ENCODE data around the gene CABS1. TPM values are rescaled to one million over a fixed set of nuclear protein-coding genes. Genes with fewer than 3 reads are reported as not detected.

Gene CABS1
- total RNA-seq, 1 donor from 2014 or later, result not detected

- Histone ChIP-seq H3K4me3 (ENCODE audit: low read depth, low read length) (no peak overlapping the region), H3K27me3 (ENCODE audit: control insufficient read depth, insufficient read depth, low read length) (no peaks in the 10 kb centered on the region), H3K36me3 (ENCODE audit: control insufficient read depth, insufficient read depth, low read length) (no peaks in the 10 kb centered on the region)
- no peak for TF ChIP-seq CTCF (IDR thresholded peaks at IDR 0.05; ENCODE audit: insufficient read depth, low read length, severe bottlenecking)
- DNase-seq (ENCODE audit: low read depth) (no peak), FAIRE-seq (no peak)
Observed at GRCh38 chr4:70364002-70364401, 29.2 kb downstream of the CABS1 start.

- TF ChIP-seq CTCF (IDR thresholded peaks at IDR 0.05; ENCODE audit: insufficient read depth, low read length, severe bottlenecking), result no peak
- FAIRE-seq (peak; percentile 93), DNase-seq (ENCODE audit: low read depth) (peak; percentile 96)
- no peaks in the 10 kb centered on the region for H3K27me3 ChIP-seq (ENCODE audit: control insufficient read depth, insufficient read depth, low read length)
- no peak overlapping the region for H3K4me3 ChIP-seq (ENCODE audit: low read depth, low read length)
- no peaks in the 10 kb centered on the region for H3K36me3 ChIP-seq (ENCODE audit: control insufficient read depth, insufficient read depth, low read length)
Observed at GRCh38 chr4:70365479-70365878, 30.7 kb downstream of the CABS1 start.

DNA sequence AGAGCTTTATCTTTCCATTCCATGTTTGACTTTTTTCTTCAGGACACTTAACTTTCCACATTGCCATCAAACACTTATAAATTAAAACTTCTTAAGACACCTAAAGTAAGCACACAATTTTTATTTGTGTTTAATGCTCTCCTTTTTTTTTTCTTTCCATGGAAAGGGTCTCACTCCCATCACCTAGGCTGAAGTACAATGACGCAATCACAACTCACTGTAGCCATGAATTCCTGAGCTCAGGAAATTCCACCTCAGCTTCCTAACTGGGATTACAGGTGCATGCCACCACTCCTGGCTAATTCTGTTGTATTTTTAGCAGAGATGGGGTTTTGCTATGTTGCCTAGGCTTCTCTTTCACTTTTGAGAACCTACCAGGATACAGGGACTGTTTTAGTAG lies 33.0 kb downstream of the CABS1 start:
- DNase-seq (ENCODE audit: low read depth) (no peak), FAIRE-seq (no peak)
- Histone ChIP-seq H3K36me3 (ENCODE audit: control insufficient read depth, insufficient read depth, low read length) (no peaks in the 10 kb centered on the region), H3K4me3 (ENCODE audit: low read depth, low read length) (no peak overlapping the region), H3K27me3 (ENCODE audit: control insufficient read depth, insufficient read depth, low read length) (no peaks in the 10 kb centered on the region)
- TF ChIP-seq CTCF (IDR thresholded peaks at IDR 0.05; ENCODE audit: insufficient read depth, low read length, severe bottlenecking), result no peak

DNA sequence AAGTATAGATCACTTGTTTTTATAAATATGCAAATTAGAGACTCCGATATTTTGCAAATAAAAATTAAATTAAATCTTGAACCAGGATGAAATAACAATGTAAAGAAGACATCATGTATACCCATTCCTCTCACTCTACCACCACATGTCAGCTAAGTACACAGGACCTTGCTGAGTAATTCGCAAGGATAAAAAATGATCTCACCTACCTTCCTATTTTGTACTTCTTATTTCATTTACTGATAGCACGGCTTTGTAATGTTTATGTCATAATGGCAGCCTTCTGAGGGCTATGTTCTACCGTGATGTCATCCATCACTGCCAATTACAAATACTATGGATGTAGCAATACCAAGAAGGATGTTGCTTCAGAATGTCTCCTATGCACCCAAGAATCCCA lies 37.2 kb downstream of the CABS1 start:
- FAIRE-seq (no peak), DNase-seq (ENCODE audit: low read depth) (no peak)
- Histone ChIP-seq H3K4me3 (ENCODE audit: low read depth, low read length) (no peak overlapping the region), H3K27me3 (ENCODE audit: control insufficient read depth, insufficient read depth, low read length) (no peaks in the 10 kb centered on the region), H3K36me3 (ENCODE audit: control insufficient read depth, insufficient read depth, low read length) (no peaks in the 10 kb centered on the region)
- no peak for TF ChIP-seq CTCF (IDR thresholded peaks at IDR 0.05; ENCODE audit: insufficient read depth, low read length, severe bottlenecking)

DNA sequence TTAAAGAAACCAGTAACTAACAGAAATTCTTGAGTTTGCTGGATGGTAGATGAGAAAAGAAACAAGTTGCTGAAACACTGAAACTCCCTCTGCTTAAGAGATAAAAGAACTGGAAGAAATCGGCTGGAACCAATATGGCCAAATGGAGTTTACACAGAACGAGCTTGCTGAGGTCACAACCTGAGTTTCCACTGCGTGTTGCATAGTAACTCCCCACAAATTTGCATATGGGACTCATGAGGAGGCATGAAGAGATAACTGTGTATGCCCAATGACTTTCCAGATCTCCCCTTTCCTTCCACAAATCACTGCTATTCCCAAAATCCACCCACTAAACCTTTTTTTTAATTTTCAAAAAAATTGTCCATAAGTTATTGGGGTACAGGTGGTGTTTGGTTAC lies 38.0 kb downstream of the CABS1 start:
- Histone ChIP-seq H3K36me3 (ENCODE audit: control insufficient read depth, insufficient read depth, low read length) (no peaks in the 10 kb centered on the region), H3K4me3 (ENCODE audit: low read depth, low read length) (no peak overlapping the region), H3K27me3 (ENCODE audit: control insufficient read depth, insufficient read depth, low read length) (no peaks in the 10 kb centered on the region)
- FAIRE-seq (no peak), DNase-seq (ENCODE audit: low read depth) (no peak)
- no peak for TF ChIP-seq CTCF (IDR thresholded peaks at IDR 0.05; ENCODE audit: insufficient read depth, low read length, severe bottlenecking)

- H3K4me3 ChIP-seq (ENCODE audit: low read depth, low read length), result no peak overlapping the region
- TF ChIP-seq CTCF (IDR thresholded peaks at IDR 0.05; ENCODE audit: insufficient read depth, low read length, severe bottlenecking), result no peak
- DNase-seq (ENCODE audit: low read depth) (no peak), FAIRE-seq (no peak)
- H3K27me3 ChIP-seq (ENCODE audit: control insufficient read depth, insufficient read depth, low read length), result no peaks in the 10 kb centered on the region
- H3K36me3 ChIP-seq (ENCODE audit: control insufficient read depth, insufficient read depth, low read length), result no peaks in the 10 kb centered on the region
Observed at GRCh38 chr4:70380578-70380977, 45.8 kb downstream of the CABS1 start.

Data from bronchial epithelial cell (primary cell).